GM11168 (cell line): Measurements from ENCODE around the gene PFAS.

ENCODE experiments used
- in situ Hi-C: fragments of 300-500 bp; cut with MboI; formaldehyde crosslinking; loops from one replicate; pipeline ENCODE4 v1.12.0; 2022; ENCODE audit warnings: low sequenced_read_pairs; ENCODE audit not compliant: unreplicated experiment

The PFAS gene

GRCh38 chr17:8290043-8290442 is 41.0 kb downstream of the PFAS start:
- in situ Hi-C loops: no loop called here

DNA sequence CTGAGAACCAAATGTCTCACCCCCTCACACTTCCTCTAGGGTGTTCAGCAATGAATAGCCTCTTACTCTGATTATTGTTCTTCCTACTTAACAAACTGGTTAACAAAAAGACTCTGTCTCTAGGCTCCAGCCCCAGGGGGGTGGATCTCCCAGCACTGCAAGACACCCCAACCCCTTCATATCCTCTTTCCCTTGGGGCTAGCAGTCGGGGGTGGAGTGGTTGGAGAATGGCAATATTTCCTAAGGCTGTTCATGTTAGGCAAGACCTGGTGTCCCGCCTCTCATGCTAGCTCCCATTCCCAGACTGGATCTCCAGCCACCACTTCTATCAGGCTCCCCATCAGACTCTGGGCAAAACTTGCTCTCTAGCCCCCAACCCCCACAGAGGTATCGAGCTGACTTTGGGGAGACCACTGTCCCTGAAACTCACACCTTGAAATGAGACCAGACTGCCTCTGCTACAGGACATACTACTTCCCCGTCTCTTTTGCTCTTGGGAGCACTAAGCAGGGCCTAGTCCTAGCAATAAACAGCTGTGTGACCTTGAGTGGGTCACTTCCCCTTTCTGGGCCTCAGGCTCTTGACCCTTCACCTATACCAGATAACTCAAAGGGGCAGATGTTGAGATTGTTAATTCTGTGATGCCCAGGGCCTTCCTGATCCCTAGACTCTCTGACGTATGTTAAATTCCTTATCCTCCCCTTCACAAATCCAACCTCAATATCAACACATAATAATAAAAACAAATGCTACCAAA is 43.7 kb downstream of the PFAS start:
- in situ Hi-C loops: no loop called here

- in situ Hi-C loops: no loop called here
Observed at GRCh38 chr17:8294361-8294760, 45.3 kb downstream of the PFAS start.

- in situ Hi-C loops: no loop called here
Observed at GRCh38 chr17:8294814-8295316, 45.8 kb downstream of the PFAS start.

DNA sequence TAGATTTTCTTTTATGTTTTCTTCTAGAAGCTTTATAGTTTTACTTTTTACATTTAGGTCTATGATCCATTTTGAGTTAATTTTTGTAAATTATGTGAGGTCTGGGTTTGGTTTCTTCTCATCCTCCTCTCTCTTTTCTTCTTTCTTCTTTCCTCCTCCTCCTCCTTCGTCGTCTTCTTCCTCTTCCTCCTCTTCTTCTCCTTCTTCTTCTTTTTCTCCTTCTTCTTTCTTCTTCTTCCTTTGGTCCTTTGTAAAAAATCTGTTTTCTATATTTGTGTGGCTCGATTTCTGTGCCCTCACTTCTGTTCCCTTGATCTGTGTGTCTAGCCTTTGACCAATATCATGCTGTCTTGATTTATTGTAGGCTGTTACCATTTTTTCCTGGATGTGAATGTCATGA is 51.1 kb downstream of the PFAS start:
- in situ Hi-C loops: loop anchor here (5.0 kb wide), 1 partner anchor 78 kb away; no protein-coding TSS in a partner anchor

- in situ Hi-C loops: loop anchor here (5.0 kb wide), 1 partner anchor 78 kb away; no protein-coding TSS in a partner anchor
Observed at GRCh38 chr17:8300627-8301242, 51.6 kb downstream of the PFAS start.

DNA sequence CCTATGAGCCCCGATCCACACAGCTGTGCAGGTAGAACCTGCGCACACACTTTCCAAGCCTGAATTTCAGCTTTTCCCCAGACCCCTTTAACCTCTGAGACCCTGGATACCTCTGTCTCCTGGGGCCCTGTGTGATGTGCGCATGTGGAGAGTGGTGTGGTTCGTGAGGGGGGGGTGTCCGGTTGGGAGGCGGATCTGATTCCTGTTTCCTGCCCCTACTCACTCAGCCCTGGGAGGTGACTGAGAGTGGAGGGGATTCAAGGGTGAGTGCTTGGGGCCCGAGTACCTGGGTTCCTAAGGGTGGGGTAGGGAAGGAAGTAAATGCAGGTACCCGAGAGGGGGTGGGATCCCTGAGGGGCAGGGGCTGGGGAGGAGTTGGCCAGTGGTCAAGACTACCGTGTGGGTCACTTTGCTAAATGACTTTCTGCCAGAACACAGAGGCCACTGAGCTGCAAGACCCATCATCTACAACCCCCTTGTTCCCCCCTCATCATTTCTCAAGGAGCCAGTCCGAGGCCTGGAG is 61.6 kb downstream of the PFAS start:
- in situ Hi-C loops: no loop called here

GRCh38 chr17:8311131-8311790 is 62.2 kb downstream of the PFAS start:
- in situ Hi-C loops: no loop called here

DNA sequence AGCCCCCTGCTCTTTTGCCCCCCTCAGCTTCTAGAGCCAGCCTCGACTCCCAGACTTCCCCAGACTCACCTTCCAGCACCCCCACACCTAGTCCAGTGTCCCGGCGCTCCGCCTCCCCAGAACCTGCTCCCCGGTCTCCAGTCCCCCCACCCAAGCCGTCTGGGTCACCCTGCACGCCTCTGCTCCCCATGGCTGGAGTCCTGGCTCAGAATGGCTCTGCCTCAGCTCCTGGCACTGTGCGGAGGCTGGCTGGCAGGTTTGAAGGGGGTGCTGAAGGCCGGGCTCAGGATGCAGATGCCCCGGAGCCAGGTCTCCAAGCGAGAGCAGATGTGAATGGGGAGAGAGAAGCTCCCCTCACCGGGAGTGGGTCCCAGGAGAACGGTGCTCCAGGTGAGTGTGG is 63.2 kb downstream of the PFAS start:
- in situ Hi-C loops: no loop called here

GRCh38 chr17:8312726-8313600 is 63.9 kb downstream of the PFAS start:
- in situ Hi-C loops: no loop called here

DNA sequence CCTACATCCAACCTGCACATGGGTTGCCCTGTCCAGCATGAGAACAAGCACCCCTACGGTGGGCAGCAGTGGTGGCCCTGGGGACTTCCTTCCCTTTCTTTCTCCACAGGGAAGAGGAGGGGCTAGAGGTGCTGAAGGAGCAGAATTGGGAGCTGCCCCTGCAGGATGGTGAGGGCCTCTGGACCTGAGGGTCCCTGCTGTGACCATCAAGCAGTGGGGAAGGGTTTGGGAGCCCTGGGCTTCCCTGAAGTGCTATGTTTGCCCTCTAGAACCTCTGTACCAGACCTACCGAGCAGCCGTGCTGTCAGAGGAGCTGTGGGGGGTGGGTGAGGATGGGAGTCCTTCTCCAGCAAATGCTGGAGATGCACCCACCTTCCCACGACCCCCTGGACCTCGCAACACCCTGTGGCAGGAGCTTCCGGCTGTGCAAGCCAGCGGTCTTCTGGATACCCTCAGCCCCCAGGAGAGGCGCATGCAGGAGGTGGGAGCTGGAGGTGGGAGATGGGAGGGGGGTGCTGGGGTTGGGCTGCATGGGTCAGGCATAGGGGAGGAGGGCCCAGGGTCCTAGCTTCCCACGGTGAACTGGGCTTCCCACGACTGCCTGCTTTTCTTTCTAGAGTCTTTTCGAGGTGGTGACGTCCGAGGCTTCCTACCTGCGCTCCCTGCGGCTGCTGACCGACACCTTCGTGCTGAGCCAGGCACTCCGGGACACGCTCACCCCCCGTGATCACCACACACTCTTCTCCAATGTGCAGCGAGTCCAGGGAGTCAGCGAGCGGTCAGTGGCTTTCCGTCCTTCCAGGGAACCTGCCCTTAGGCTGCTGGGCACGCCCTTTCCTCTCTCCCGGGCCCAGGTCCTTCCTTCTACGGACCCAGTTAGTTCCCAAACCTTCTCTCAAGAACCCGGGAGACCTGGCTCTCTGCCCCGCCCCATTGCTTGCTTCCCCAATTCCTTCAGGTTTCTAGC is 66.0 kb downstream of the PFAS start:
- in situ Hi-C loops: no loop called here

GRCh38 chr17:8315764-8316217 is 66.7 kb downstream of the PFAS start:
- in situ Hi-C loops: no loop called here

DNA sequence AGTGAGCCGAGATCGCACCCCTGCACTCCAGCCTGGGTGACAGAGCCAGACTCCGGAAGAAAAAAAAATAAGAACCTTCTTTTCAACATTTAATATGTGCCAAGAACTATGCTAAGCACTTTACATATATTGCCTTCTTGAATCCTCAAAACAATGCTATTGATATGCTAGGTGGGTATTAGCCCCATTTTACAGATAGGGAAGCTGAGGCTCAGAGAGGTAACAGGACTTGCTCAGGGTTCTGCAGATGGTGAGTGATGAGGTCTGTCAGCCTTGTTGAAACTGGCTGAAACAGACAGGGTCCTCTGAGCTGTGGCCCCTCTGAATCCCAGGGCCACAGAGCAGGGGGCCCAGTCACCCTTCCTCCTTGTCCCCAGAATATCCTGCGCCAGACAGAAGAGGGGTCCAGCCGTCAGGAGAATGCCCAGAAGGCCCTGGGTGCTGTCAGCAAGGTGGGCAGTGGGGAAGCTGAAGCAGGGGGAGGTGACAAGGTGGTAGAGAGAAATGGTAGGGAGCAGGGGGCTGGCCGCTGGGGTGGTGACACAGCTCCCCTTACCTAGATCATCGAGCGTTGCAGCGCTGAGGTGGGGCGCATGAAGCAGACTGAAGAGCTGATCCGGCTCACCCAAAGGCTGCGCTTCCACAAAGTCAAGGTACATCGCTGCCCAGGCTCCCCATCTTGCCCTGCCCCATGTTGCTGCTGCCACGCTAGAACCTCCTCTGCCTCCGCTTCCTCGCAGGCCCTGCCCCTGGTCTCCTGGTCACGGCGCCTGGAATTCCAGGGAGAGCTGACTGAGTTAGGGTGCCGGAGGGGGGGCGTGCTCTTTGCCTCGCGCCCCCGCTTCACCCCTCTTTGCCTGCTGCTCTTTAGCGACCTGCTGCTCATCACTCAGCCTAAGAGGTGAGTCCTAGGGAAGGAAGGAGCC is 69.2 kb downstream of the PFAS start:
- in situ Hi-C loops: no loop called here
